Measurements from ENCODE around the gene CHST13. TPM values are rescaled to one million over a fixed set of nuclear protein-coding genes. Genes with fewer than 3 reads are reported as not detected.

The CHST13 gene
- total RNA-seq, 5 donors from 2014 or later (not counting 1 experiment from before 2014, with no cell fraction given) = 0.20 TPM; not detected in 4

GRCh38 chr3:126503701-126504100, 20.3 kb upstream of the CHST13 start:
- Histone ChIP-seq H3K27me3 (replicated peaks in 1 of 2; ENCODE audit: control insufficient read depth in 2 of 2, extremely low read depth in 1 of 2, insufficient read depth in 2 of 2, low read length in 1 of 2) (peaks cover 0 to 14% of the 10 kb centered on the region in 2 experiments), H3K36me3 (ENCODE audit: control insufficient read depth in 2 of 2, extremely low read depth in 1 of 2, insufficient read depth in 1 of 2, low read length in 1 of 2) (no peaks in the 10 kb centered on the region), H3K4me3 (ENCODE audit: control insufficient read depth in 1 of 2, extremely low read depth in 1 of 2, low read length in 1 of 2) (no peak overlapping the region), H3K27ac (ENCODE audit: low read length) (no peak overlapping the region), H3K4me1 (ENCODE audit: control insufficient read depth in 1 of 2, extremely low read depth in 1 of 2, insufficient read depth in 2 of 2, low read length in 2 of 2) (peaks cover under 1 to 8% of the 10 kb centered on the region in 2 experiments), H3K9me3 (no peaks in the 10 kb centered on the region)
- 92% methylated on average over 9 of the region's 10 CpGs for WGBS (ENCODE audit: insufficient coverage)
- peaks cover 5 to 8% of the 10 kb centered on the region in 2 donors for H3K27me3 Mint-ChIP-seq
- ChIA-PET POLR2A (interaction anchor here in 1 of 2 donors (0.6 kb wide), 1 partner anchor 46 kb away, joined by 3 read pairs; no protein-coding TSS in a partner anchor), CTCF (no interaction called here)
- H3K4me1 Mint-ChIP-seq = peaks cover 0 to 4% (median 0%) of the 10 kb centered on the region in 3 donors
- H3K36me3 Mint-ChIP-seq = no peaks in the 10 kb centered on the region
- ATAC-seq (replicated peaks in 1 of 4) (no peak), DNase-seq (no peak)
- no peak overlapping the region for H3K4me3 Mint-ChIP-seq
- H3K27ac Mint-ChIP-seq = no peak overlapping the region
- no peaks in the 10 kb centered on the region for H3K9me3 Mint-ChIP-seq

GRCh38 chr3:126507886-126508285, 16.1 kb upstream of the CHST13 start:
- no peak for ATAC-seq (replicated peaks in 1 of 4)
- H3K27ac ChIP-seq (ENCODE audit: low read length) = no peak overlapping the region
- no peak overlapping the region for H3K4me3 ChIP-seq (ENCODE audit: control insufficient read depth in 1 of 2, extremely low read depth in 1 of 2, low read length in 1 of 2)
- Mint-ChIP-seq H3K27ac (no peak overlapping the region), H3K36me3 (no peaks in the 10 kb centered on the region), H3K27me3 (peaks cover 5 to 8% of the 10 kb centered on the region in 2 donors), H3K9me3 (no peaks in the 10 kb centered on the region), H3K4me3 (no peak overlapping the region), H3K4me1 (no peaks in the 10 kb centered on the region)
- CTCF ChIA-PET = no interaction called here
- 82% methylated on average over 7 of the region's 9 CpGs for WGBS (ENCODE audit: insufficient coverage)
- no peaks in the 10 kb centered on the region for H3K36me3 ChIP-seq (ENCODE audit: control insufficient read depth in 2 of 2, extremely low read depth in 1 of 2, insufficient read depth in 1 of 2, low read length in 1 of 2)
- H3K4me1 ChIP-seq (ENCODE audit: control insufficient read depth in 1 of 2, extremely low read depth in 1 of 2, insufficient read depth in 2 of 2, low read length in 2 of 2) = no peaks in the 10 kb centered on the region
- no peak for DNase-seq
- POLR2A ChIA-PET = no interaction called here
- no peaks in the 10 kb centered on the region for H3K9me3 ChIP-seq
- peaks cover 0 to 12% of the 10 kb centered on the region in 2 experiments for H3K27me3 ChIP-seq (replicated peaks in 1 of 2; ENCODE audit: control insufficient read depth in 2 of 2, extremely low read depth in 1 of 2, insufficient read depth in 2 of 2, low read length in 1 of 2)

DNA sequence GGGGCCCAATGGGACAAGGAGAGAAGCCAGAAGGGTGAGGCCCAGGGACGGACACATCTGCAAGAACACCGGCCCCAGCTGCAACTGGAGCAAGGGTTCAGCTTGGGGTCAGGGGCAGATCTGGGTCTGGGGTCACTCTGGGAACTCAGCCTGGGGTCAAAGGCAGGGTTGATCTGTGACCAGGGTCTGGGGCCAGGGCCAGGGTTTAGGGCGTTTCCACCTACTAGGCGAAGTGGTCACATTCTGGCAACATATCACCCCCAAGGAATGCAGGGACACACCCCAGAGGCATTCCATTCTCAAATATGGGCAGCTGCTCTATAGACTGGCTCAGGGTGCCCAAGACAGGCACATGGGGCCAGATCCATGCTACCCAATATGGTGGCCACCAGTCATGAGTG, 15.4 kb upstream of the CHST13 start:
- CTCF ChIA-PET = no interaction called here
- WGBS (ENCODE audit: insufficient coverage) = 100% methylated on average over 2 of the region's 4 CpGs
- DNase-seq (no peak), ATAC-seq (replicated peaks in 1 of 4) (no peak)
- H3K4me1 ChIP-seq (ENCODE audit: control insufficient read depth in 1 of 2, extremely low read depth in 1 of 2, insufficient read depth in 2 of 2, low read length in 2 of 2) = no peaks in the 10 kb centered on the region
- no peaks in the 10 kb centered on the region for H3K9me3 Mint-ChIP-seq
- H3K4me3 Mint-ChIP-seq = no peak overlapping the region
- H3K9me3 ChIP-seq = no peaks in the 10 kb centered on the region
- H3K4me3 ChIP-seq (ENCODE audit: control insufficient read depth in 1 of 2, extremely low read depth in 1 of 2, low read length in 1 of 2) = no peak overlapping the region
- no peak overlapping the region for H3K27ac ChIP-seq (ENCODE audit: low read length)
- H3K27me3 ChIP-seq (replicated peaks in 1 of 2; ENCODE audit: control insufficient read depth in 2 of 2, extremely low read depth in 1 of 2, insufficient read depth in 2 of 2, low read length in 1 of 2) = peaks cover 0 to 9% of the 10 kb centered on the region in 2 experiments
- H3K27ac Mint-ChIP-seq = no peak overlapping the region
- H3K27me3 Mint-ChIP-seq = peaks cover 5 to 8% of the 10 kb centered on the region in 2 donors
- POLR2A ChIA-PET = no interaction called here
- no peaks in the 10 kb centered on the region for H3K36me3 Mint-ChIP-seq
- no peaks in the 10 kb centered on the region for H3K36me3 ChIP-seq (ENCODE audit: control insufficient read depth in 2 of 2, extremely low read depth in 1 of 2, insufficient read depth in 1 of 2, low read length in 1 of 2)
- H3K4me1 Mint-ChIP-seq = no peaks in the 10 kb centered on the region

DNA sequence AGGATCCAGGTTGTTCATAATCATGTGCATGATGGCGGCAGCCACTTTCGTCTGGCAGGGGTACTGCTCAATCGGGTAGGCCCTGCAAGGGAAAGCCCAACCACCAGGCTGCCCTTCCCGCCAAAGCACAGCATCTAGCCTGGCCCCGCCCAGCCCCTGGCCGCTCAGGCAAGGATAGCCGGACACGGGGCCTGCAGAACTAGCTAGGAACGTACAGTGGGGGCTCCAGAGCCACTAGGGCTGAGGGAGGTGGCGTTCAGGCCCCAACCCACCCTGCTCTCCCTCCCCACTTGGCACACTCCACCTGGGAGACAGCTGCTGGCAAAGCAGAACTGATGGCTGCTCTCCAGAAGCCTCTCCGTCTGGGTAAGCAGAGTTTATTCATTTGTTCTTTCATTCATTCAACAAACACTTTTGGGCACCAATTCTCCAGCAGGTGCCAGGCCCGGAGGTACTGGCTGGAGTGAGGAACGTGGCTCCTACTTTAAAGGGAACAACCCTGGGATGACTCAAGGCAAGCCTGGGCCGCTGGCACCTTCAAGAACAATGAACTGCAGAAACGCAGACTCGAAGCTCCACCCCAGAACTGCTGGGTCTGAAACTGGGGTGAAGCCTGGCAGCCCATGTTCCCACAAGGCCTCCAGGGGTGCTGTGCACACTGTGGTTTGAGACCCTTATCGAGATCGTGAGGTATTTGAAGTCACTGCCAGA, 14.2 kb upstream of the CHST13 start:
- Mint-ChIP-seq H3K36me3 (no peaks in the 10 kb centered on the region), H3K27ac (no peak overlapping the region), H3K4me1 (no peaks in the 10 kb centered on the region), H3K4me3 (no peak overlapping the region), H3K9me3 (no peaks in the 10 kb centered on the region), H3K27me3 (peaks cover 5 to 8% of the 10 kb centered on the region in 2 donors)
- Histone ChIP-seq H3K4me1 (ENCODE audit: control insufficient read depth in 1 of 2, extremely low read depth in 1 of 2, insufficient read depth in 2 of 2, low read length in 2 of 2) (no peaks in the 10 kb centered on the region), H3K4me3 (ENCODE audit: control insufficient read depth in 1 of 2, extremely low read depth in 1 of 2, low read length in 1 of 2) (no peak overlapping the region), H3K9me3 (no peaks in the 10 kb centered on the region), H3K36me3 (ENCODE audit: control insufficient read depth in 2 of 2, extremely low read depth in 1 of 2, insufficient read depth in 1 of 2, low read length in 1 of 2) (no peaks in the 10 kb centered on the region), H3K27me3 (replicated peaks in 1 of 2; ENCODE audit: control insufficient read depth in 2 of 2, extremely low read depth in 1 of 2, insufficient read depth in 2 of 2, low read length in 1 of 2) (peaks cover 0 to 6% of the 10 kb centered on the region in 2 experiments), H3K27ac (ENCODE audit: low read length) (no peak overlapping the region)
- ATAC-seq (replicated peaks in 1 of 4) (no peak), DNase-seq (no peak)
- 86% methylated on average over 16 of the region's 18 CpGs for WGBS (ENCODE audit: insufficient coverage)
- ChIA-PET POLR2A (no interaction called here), CTCF (no interaction called here)

GRCh38 chr3:126510308-126510910, 13.5 kb upstream of the CHST13 start:
- Mint-ChIP-seq H3K36me3 (no peaks in the 10 kb centered on the region), H3K4me1 (no peaks in the 10 kb centered on the region), H3K9me3 (no peaks in the 10 kb centered on the region), H3K4me3 (no peak overlapping the region), H3K27me3 (peaks cover 0 to 3% of the 10 kb centered on the region in 2 donors), H3K27ac (no peak overlapping the region)
- H3K27me3 ChIP-seq (replicated peaks in 1 of 2; ENCODE audit: control insufficient read depth in 2 of 2, extremely low read depth in 1 of 2, insufficient read depth in 2 of 2, low read length in 1 of 2) = peaks cover 0 to under 1% of the 10 kb centered on the region in 2 experiments
- no peak overlapping the region for H3K4me3 ChIP-seq (ENCODE audit: control insufficient read depth in 1 of 2, extremely low read depth in 1 of 2, low read length in 1 of 2)
- WGBS (ENCODE audit: insufficient coverage) = 85% methylated on average over 16 of the region's 22 CpGs
- H3K36me3 ChIP-seq (ENCODE audit: control insufficient read depth in 2 of 2, extremely low read depth in 1 of 2, insufficient read depth in 1 of 2, low read length in 1 of 2) = no peaks in the 10 kb centered on the region
- DNase-seq (no peak), ATAC-seq (replicated peaks in 1 of 4) (no peak)
- POLR2A ChIA-PET = no interaction called here
- H3K27ac ChIP-seq (ENCODE audit: low read length) = no peak overlapping the region
- no peaks in the 10 kb centered on the region for H3K4me1 ChIP-seq (ENCODE audit: control insufficient read depth in 1 of 2, extremely low read depth in 1 of 2, insufficient read depth in 2 of 2, low read length in 2 of 2)
- CTCF ChIA-PET = no interaction called here
- no peaks in the 10 kb centered on the region for H3K9me3 ChIP-seq

DNA sequence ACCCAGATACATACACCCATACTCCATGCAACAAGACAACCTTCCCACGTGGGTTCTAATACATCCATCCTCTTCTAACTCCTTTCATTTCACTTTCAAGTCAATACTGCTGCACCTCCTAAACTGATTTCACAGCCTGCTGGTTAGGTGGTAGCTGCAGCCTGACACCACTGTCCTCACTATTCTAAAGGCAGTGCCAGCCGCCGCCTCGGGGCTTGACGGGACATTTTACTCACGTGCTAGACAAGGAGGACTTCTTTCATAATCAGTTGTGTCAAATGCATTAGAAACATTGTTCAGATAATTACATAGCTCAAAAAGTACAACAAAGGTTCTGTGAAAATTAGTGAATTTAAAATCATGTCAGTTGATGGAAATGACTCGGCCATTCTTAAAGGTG, 12.7 kb upstream of the CHST13 start:
- 100% methylated on average over 2 of the region's 7 CpGs for WGBS (ENCODE audit: insufficient coverage)
- CTCF ChIA-PET = no interaction called here
- H3K4me3 Mint-ChIP-seq = no peak overlapping the region
- no peaks in the 10 kb centered on the region for H3K9me3 ChIP-seq
- ATAC-seq (replicated peaks in 1 of 4) (no peak), DNase-seq (no peak)
- no peaks in the 10 kb centered on the region for H3K4me1 Mint-ChIP-seq
- H3K27ac Mint-ChIP-seq = no peak overlapping the region
- H3K9me3 Mint-ChIP-seq = no peaks in the 10 kb centered on the region
- H3K27ac ChIP-seq (ENCODE audit: low read length) = no peak overlapping the region
- no peak overlapping the region for H3K4me3 ChIP-seq (ENCODE audit: control insufficient read depth in 1 of 2, extremely low read depth in 1 of 2, low read length in 1 of 2)
- H3K27me3 ChIP-seq (replicated peaks in 1 of 2; ENCODE audit: control insufficient read depth in 2 of 2, extremely low read depth in 1 of 2, insufficient read depth in 2 of 2, low read length in 1 of 2) = no peaks in the 10 kb centered on the region
- peaks cover 0 to under 1% of the 10 kb centered on the region in 2 donors for H3K27me3 Mint-ChIP-seq
- H3K36me3 ChIP-seq (ENCODE audit: control insufficient read depth in 2 of 2, extremely low read depth in 1 of 2, insufficient read depth in 1 of 2, low read length in 1 of 2) = no peaks in the 10 kb centered on the region
- no peaks in the 10 kb centered on the region for H3K4me1 ChIP-seq (ENCODE audit: control insufficient read depth in 1 of 2, extremely low read depth in 1 of 2, insufficient read depth in 2 of 2, low read length in 2 of 2)
- no peaks in the 10 kb centered on the region for H3K36me3 Mint-ChIP-seq
- POLR2A ChIA-PET = no interaction called here

All from T-cell (primary cell).